Coronary artery (tissue), 2 donors: ENCODE measurements around the gene EMC7.
"Not testable (repeated sequence)": the region's sequence is repeated elsewhere in the genome, so short reads cannot be mapped to it uniquely, and the experiment has no call there.

Source experiments
- DNase-seq: peaks from one replicate; pipeline ENCODE4 v3.0.0-alpha.2; 2017; ENCODE audit warnings: low spot score
- H3K27ac ChIP-seq, 2 donors: fragments of 200-600 bp; sonication (generic); one replicate each; pipeline ENCODE4 v1.5.1; 2016 to 2019
- H3K4me3 ChIP-seq: fragments of 200-600 bp; sonication (generic); 2 replicates; pipeline ENCODE4 v1.5.1; 2016; ENCODE audit warnings: mild to moderate bottlenecking, moderate library complexity
- TF ChIP-seq, protein P1 (sequence below): fragments of 200-600 bp; sonication (generic); IDR thresholded peaks from one replicate; pipeline ENCODE4 v1.5.1; 2019; ENCODE audit warnings: antibody characterized with exemption

Gene EMC7

DNA sequence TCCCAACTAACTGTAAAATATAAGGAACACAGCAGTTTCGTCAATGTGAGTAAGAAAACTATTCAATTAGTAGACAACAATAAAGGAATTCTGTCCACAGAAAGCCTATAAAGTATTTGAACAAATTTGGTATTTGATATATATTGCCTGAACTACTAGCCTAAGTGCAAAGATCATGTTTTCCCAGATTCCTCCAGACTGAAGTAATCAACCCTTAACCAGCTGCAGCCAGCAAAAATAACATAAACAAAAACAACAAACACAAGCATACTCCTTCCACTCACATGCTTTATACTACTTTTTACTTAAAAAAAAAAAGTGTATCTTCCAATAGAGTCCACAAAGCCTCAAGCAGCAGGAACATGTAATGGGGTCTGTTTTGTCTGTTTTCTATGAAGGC is 24.3 kb upstream of the EMC7 start:
- Histone ChIP-seq H3K27ac (no peak overlapping the region), H3K4me3 (no peak overlapping the region)
- TF ChIP-seq, protein P1, sequence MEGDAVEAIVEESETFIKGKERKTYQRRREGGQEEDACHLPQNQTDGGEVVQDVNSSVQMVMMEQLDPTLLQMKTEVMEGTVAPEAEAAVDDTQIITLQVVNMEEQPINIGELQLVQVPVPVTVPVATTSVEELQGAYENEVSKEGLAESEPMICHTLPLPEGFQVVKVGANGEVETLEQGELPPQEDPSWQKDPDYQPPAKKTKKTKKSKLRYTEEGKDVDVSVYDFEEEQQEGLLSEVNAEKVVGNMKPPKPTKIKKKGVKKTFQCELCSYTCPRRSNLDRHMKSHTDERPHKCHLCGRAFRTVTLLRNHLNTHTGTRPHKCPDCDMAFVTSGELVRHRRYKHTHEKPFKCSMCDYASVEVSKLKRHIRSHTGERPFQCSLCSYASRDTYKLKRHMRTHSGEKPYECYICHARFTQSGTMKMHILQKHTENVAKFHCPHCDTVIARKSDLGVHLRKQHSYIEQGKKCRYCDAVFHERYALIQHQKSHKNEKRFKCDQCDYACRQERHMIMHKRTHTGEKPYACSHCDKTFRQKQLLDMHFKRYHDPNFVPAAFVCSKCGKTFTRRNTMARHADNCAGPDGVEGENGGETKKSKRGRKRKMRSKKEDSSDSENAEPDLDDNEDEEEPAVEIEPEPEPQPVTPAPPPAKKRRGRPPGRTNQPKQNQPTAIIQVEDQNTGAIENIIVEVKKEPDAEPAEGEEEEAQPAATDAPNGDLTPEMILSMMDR, result no peak
- DNase-seq, result no peak

DNA sequence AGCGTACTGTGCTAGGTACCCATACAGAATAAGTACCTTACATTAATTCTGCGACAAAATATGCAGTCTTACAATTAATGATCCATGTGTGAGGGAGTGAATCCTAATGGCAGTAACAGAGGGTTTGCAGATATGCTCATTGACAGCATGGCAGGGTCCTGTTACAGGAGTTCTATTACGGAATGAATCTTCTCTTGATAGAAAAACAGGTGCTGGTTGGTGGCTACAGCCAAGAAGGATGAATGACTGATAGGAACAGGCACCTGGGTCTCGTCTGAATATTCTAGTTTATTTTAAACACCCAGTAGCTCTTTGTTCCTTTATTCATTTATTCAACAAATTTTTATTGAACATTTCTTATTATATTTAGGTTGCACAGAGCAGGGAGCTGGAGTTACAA is 23.0 kb upstream of the EMC7 start:
- Histone ChIP-seq H3K27ac (no peak overlapping the region), H3K4me3 (no peak overlapping the region)
- DNase-seq, result no peak
- TF ChIP-seq, protein P1, result no peak

DNA sequence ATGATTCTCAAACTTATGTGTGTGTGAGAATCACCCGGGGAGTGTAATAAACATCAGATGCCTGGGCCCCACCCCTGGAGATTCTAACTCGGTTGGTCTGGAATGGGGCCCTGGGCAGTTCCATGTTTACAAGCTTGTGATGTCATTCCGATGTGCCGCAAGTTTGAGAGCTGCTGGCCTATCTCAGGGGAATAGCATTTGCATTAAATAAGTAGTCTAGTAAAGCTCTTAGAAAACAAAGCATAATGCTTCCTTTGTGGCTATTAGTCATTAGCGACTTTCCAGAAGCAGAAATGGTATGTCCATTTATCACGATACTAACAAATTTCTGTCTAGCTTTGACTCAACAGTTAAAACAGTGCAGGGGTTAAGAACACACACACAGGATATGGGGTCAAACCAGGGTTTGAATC is 21.1 kb upstream of the EMC7 start:
- Histone ChIP-seq H3K27ac (no peak overlapping the region), H3K4me3 (no peak overlapping the region)
- TF ChIP-seq, protein P1, result no peak
- DNase-seq, result no peak

DNA sequence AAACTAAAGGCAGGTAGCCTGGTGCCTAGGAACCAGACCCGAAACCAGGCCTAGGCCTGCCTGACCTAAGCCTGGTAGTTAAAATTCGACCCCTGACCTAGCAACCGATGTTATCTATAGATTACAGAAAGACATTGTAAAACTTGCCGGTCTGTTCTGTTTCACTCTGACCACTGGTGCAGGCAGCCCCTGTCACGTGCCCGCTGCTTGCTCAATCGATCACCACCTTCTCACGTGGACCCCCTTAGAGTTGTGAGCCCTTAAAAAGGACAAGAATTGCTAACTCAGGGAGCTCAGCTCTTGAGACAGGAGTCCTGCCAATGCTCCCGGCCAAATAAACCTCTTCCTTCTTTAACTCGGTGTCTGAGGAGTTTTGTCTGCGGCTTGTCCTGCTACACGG is 20.1 kb upstream of the EMC7 start:
- DNase-seq, H3K27ac ChIP-seq, H3K4me3 ChIP-seq: not testable (repeated sequence)

DNA sequence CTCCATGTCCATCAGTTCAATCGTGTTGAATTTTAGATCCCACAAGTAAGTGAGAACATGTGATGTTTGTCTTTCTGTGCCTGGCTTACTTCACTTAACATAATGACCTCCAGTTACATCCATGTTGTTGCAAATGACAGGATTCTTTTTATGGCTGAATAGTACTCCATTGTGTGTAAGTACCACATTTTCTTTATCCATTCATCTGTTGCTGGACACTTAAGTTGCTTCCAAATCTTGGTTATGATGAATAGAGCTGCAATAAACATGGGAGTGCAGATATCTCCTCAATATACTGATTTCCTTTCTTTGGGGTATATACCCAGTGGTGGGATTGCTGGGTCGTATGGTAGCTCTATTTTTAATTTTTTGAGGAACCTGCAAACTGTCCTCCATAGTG is 18.8 kb upstream of the EMC7 start:
- DNase-seq, H3K27ac ChIP-seq, H3K4me3 ChIP-seq: not testable (repeated sequence)

DNA sequence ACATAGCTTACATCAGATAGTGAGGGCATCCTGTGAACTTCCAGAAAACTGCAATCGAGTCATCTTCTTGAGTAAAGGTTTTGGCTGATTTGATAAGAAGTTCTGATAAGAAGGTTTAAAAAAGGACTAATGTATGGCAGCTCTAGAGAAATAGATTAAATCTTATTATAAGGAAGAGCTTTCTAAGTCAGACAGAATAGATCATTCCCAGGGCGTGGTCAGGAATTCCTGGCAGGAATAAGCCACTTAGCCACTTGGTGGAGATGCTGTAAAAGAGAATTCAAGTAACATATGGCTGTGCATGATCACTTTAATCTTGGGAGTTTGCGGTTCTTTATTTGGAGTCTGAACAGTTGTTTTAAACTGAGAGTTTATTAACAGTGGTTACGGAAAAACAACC is 17.6 kb upstream of the EMC7 start:
- no peak overlapping the region for H3K27ac ChIP-seq
- no peak overlapping the region for H3K4me3 ChIP-seq
- DNase-seq, result no peak
- TF ChIP-seq, protein P1, result no peak

DNA sequence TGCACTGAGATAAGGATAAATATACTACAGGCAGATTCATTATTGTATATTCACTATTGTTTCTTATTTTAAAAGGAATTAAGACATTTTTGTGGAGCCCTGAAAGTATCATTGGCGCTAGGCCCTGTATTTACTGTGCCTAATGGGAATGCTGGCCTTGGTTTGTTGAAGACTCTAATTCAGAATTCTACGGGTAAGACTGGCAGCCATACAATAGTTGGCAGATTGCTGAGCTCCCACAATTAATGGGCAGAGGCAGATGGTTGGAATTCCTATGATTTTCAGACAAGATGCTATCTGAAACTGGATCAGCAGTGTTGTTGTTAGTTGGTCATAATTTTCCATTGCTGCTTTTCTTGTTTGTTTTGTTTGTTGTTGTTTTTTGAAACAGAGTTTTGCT is 15.0 kb upstream of the EMC7 start:
- Histone ChIP-seq H3K27ac (no peak overlapping the region), H3K4me3 (no peak overlapping the region)
- no peak for DNase-seq
- TF ChIP-seq, protein P1, result no peak

DNA sequence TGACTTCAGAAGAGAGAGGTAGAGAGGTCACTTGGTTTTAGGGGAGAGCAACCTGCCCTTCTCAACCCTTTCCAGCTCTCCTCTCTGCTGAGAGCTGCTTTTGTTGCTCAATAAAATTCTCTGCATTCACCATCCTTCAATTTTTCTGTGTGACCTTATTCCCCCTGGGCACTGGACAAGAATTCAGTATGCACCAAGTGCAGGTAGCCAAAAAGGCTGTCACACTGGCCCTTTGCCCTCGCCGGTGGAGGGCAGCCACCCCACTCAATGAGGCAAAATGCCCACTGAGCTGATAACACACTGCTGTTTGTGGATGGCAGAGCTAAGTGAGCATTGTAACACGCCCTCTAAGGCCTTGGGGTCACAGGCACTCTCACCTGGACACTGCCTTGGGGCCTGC is 13.1 kb upstream of the EMC7 start:
- no peak for DNase-seq
- H3K4me3 ChIP-seq, result no peak overlapping the region
- no peak overlapping the region for H3K27ac ChIP-seq
- TF ChIP-seq, protein P1, result no peak
